ENCODE results near the gene SUN2. TPM values are rescaled to one million over a fixed set of nuclear protein-coding genes. Genes with fewer than 3 reads are reported as not detected.

Gene SUN2
- total and polyA plus RNA-seq, 4 donors, result 95.4 to 495 (median 289) TPM

DNA sequence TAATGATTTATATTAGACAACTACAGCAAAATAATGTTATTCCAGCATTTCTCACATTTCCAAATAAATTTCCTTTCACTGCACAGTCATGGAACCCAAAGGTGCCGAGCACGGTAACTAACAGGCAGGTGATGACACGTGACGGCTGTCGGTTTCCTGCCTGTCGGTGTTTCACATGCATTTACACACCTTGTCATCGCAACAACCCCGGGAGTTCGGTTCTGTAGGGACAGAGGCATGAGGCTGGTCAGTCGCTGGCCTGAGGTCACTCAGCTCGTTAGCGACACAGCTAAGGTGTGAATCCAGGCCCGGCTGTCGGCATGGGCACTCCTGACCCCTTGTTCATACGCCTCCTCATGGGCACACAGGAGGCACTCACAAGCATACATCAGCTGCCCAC, 28.2 kb upstream of the SUN2 start:
- Histone ChIP-seq H3K36me3 (ENCODE audit: control insufficient read depth in 1 of 2, insufficient read depth in 2 of 2, low read length in 1 of 2) (no peaks in the 10 kb centered on the region), H3K4me1 (ENCODE audit: control insufficient read depth in 1 of 2, insufficient read depth in 2 of 2, low read length in 2 of 2) (peaks cover 0 to 12% of the 10 kb centered on the region in 2 donors), H3K27me3 (ENCODE audit: control insufficient read depth in 1 of 2, insufficient read depth in 2 of 2, low read length in 1 of 2) (no peaks in the 10 kb centered on the region), H3K9me3 (ENCODE audit: control insufficient read depth, low read length) (no peaks in the 10 kb centered on the region), H3K4me3 (ENCODE audit: low read length in 2 of 2) (no peak overlapping the region), H3K27ac (ENCODE audit: low read depth in 1 of 2, low read length in 2 of 2) (no peak overlapping the region)
- intact Hi-C loops (cut with DNase I), result loop anchor here in 1 of 2 donors (5.0 kb wide), 1 partner anchor 63 kb away; no protein-coding TSS in a partner anchor
- WGBS, 2 donors, result 95% methylated on average over 15 of the region's 15 CpGs
- no peak for DNase-seq
- no peak for ATAC-seq (ENCODE audit: low FRiP score)

DNA sequence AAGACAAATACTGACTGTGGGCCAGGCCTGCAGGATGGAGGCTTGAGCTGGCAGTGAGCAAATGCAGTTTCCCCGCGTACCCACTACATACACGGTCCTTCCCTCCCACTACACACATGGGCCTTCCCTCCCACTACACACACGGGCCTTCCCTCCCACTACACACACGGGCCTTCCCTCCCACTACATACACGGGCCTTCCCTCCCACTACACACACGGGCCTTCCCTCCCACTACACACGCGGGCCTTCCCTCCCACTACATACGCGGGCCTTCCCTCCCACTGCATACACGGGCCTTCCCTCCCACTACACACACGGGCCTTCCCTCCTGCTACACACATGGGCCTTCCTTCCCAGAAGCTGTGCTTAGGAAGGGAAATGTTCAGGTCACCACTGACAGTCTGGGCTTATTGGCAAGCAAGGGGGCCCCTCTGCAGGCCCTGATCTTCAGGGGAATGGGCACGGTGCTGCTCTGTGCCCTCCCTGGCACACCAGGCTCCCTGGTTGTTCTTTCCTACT, 27.4 kb upstream of the SUN2 start:
- Histone ChIP-seq H3K4me3 (ENCODE audit: low read length in 2 of 2) (no peak overlapping the region), H3K4me1 (ENCODE audit: control insufficient read depth in 1 of 2, insufficient read depth in 2 of 2, low read length in 2 of 2) (peaks cover 0 to 8% of the 10 kb centered on the region in 2 donors), H3K9me3 (ENCODE audit: control insufficient read depth, low read length) (no peaks in the 10 kb centered on the region), H3K27ac (ENCODE audit: low read depth in 1 of 2, low read length in 2 of 2) (no peak overlapping the region), H3K27me3 (ENCODE audit: control insufficient read depth in 1 of 2, insufficient read depth in 2 of 2, low read length in 1 of 2) (no peaks in the 10 kb centered on the region), H3K36me3 (ENCODE audit: control insufficient read depth in 1 of 2, insufficient read depth in 2 of 2, low read length in 1 of 2) (no peaks in the 10 kb centered on the region)
- intact Hi-C loops (cut with DNase I), result loop anchor here in 1 of 2 donors (5.0 kb wide), 1 partner anchor 64 kb away; no protein-coding TSS in a partner anchor
- no peak for ATAC-seq (ENCODE audit: low FRiP score)
- no peak for DNase-seq
- 66 to 67% methylated on average over 14 of the region's 14 CpGs for WGBS, 2 donors

DNA sequence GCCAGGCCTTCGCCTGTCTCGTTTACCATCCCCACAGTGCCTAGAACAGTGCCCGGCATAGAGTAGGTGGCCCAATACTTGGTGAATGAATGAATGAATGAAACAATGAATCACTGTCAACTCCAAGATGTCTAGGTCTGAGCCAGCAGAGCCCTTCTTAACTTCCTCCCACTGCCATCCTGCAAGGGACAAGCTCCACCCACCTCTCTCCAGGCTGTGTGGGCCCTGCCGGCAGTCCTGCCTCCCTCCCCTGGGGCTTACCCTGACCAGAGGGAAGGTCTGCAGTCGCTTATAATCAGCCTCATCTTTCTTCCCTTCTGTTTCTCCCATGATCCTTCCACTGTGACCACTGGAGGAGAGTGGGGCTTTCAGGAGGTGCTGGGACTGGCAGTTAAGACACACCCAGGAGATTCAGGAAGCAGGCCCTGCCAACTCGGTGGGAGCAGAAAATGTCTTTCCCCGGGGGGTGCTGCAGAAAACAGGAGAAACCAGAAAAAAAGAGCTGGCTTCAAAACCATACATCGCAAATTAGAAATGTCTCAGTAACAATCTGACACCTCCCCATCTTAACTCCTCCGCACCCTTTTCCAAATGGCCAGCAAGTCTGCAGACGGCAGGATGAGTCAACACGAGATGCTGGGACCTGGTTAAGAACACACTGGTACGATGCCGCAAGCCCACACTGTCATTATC, 26.8 kb upstream of the SUN2 start:
- intact Hi-C loops (cut with DNase I), result loop anchor here in 1 of 2 donors (5.0 kb wide), 1 partner anchor 65 kb away; no protein-coding TSS in a partner anchor
- Histone ChIP-seq H3K36me3 (ENCODE audit: control insufficient read depth in 1 of 2, insufficient read depth in 2 of 2, low read length in 1 of 2) (no peaks in the 10 kb centered on the region), H3K4me1 (ENCODE audit: control insufficient read depth in 1 of 2, insufficient read depth in 2 of 2, low read length in 2 of 2) (peaks cover 0 to 5% of the 10 kb centered on the region in 2 donors), H3K9me3 (ENCODE audit: control insufficient read depth, low read length) (no peaks in the 10 kb centered on the region), H3K27me3 (ENCODE audit: control insufficient read depth in 1 of 2, insufficient read depth in 2 of 2, low read length in 1 of 2) (no peaks in the 10 kb centered on the region), H3K27ac (ENCODE audit: low read depth in 1 of 2, low read length in 2 of 2) (no peak overlapping the region), H3K4me3 (ENCODE audit: low read length in 2 of 2) (no peak overlapping the region)
- no peak for ATAC-seq (ENCODE audit: low FRiP score)
- 57 to 61% methylated on average over 13 of the region's 13 CpGs for WGBS, 2 donors
- DNase-seq, result no peak

DNA sequence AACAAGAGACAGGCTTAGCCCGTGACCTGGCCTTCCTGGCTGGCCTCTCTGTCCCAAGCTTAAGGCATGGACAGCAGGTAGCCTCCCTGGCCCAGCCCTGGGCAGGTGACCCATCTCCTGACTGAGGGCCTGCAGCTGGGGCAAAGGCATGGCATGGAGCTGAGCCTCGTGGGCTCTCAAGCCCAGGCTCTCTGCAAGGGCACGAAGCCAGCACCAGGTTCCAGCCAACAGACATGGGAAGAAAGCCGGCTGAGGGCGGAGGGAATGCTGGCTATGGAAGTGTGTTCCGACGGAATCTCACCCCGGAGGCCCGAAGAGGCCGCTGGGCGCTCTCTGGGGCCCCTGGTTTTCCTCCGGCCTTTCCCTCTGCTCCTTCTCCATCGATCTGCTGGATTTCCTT, 25.2 kb upstream of the SUN2 start:
- 32 to 53% methylated on average over 10 to 13 of the region's 13 CpGs for WGBS, 2 donors
- Histone ChIP-seq H3K27ac (ENCODE audit: low read depth in 1 of 2, low read length in 2 of 2) (no peak overlapping the region), H3K36me3 (ENCODE audit: control insufficient read depth in 1 of 2, insufficient read depth in 2 of 2, low read length in 1 of 2) (no peaks in the 10 kb centered on the region), H3K4me3 (ENCODE audit: low read length in 2 of 2) (no peak overlapping the region), H3K27me3 (ENCODE audit: control insufficient read depth in 1 of 2, insufficient read depth in 2 of 2, low read length in 1 of 2) (no peaks in the 10 kb centered on the region), H3K9me3 (ENCODE audit: control insufficient read depth, low read length) (no peaks in the 10 kb centered on the region), H3K4me1 (ENCODE audit: control insufficient read depth in 1 of 2, insufficient read depth in 2 of 2, low read length in 2 of 2) (no peaks in the 10 kb centered on the region)
- intact Hi-C loops (cut with DNase I), result loop anchor here in 1 of 2 donors (5.0 kb wide), 1 partner anchor 66 kb away; no protein-coding TSS in a partner anchor
- ATAC-seq (ENCODE audit: low FRiP score), result no peak
- no peak for DNase-seq

DNA sequence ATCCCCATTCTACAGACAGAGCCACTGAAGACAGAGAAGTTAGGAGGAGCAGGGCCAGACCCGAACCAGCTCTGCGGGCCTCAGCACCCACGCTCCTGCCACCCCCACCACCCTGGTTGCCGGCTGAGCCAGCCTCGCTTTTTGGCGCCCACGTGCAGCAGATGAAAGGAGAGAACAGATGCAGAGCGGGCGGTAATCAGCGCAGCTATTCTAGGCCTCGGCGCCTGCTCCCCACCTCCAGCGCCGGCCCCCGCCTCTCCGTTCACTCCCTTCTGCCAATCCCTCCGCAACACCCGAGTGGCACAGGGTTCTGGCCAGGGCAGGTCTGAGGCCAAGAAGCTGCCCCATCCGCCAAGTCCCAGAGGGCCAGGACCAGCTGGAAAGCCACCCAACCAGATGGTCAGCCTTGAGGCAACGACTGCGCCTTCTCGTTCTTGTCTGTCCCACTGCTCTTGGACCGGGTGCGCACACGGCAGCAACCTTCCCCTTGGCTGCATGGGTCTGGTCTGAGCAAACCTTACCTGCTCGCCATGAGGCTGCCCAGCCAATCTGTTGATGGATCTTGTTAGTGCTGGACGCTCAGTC, 21.4 kb upstream of the SUN2 start:
- WGBS, 2 donors, result 90 to 92% methylated on average over 27 of the region's 27 CpGs
- DNase-seq (no peak), ATAC-seq (ENCODE audit: low FRiP score) (no peak)
- Histone ChIP-seq H3K9me3 (ENCODE audit: control insufficient read depth, low read length) (no peaks in the 10 kb centered on the region), H3K4me1 (ENCODE audit: control insufficient read depth in 1 of 2, insufficient read depth in 2 of 2, low read length in 2 of 2) (no peaks in the 10 kb centered on the region), H3K27me3 (ENCODE audit: control insufficient read depth in 1 of 2, insufficient read depth in 2 of 2, low read length in 1 of 2) (no peaks in the 10 kb centered on the region), H3K36me3 (ENCODE audit: control insufficient read depth in 1 of 2, insufficient read depth in 2 of 2, low read length in 1 of 2) (no peaks in the 10 kb centered on the region), H3K27ac (ENCODE audit: low read depth in 1 of 2, low read length in 2 of 2) (no peak overlapping the region), H3K4me3 (ENCODE audit: low read length in 2 of 2) (no peak overlapping the region)
- intact Hi-C loops (cut with DNase I), result loop anchor here in 1 of 2 donors (10.0 kb wide), 2 partner anchors 228 to 348 kb away; no protein-coding TSS in a partner anchor

DNA sequence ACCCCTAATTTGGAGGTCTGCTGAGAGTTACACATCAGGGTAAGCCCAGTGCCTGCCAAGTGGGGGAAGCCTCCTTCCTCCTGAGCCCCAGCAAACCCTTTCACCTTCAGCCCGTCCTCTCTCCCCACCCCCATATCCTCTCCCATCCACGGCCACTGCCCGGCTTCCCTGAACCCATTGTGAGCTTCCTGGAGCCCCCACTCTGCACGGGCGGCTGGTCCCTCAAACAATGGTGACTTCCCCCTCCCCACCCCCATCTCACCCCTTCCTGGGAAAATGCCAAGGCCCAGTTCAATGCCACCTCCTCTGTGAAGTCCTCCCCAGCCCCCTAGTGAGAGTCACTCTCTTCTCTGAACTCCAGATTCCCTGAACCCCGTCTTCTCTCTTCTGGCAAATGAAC, 20.3 kb upstream of the SUN2 start:
- Histone ChIP-seq H3K27ac (ENCODE audit: low read depth in 1 of 2, low read length in 2 of 2) (no peak overlapping the region), H3K4me1 (ENCODE audit: control insufficient read depth in 1 of 2, insufficient read depth in 2 of 2, low read length in 2 of 2) (no peaks in the 10 kb centered on the region), H3K9me3 (ENCODE audit: control insufficient read depth, low read length) (no peaks in the 10 kb centered on the region), H3K4me3 (ENCODE audit: low read length in 2 of 2) (no peak overlapping the region), H3K27me3 (ENCODE audit: control insufficient read depth in 1 of 2, insufficient read depth in 2 of 2, low read length in 1 of 2) (no peaks in the 10 kb centered on the region), H3K36me3 (ENCODE audit: control insufficient read depth in 1 of 2, insufficient read depth in 2 of 2, low read length in 1 of 2) (no peaks in the 10 kb centered on the region)
- ATAC-seq (ENCODE audit: low FRiP score) (no peak), DNase-seq (no peak)
- WGBS, 2 donors, result 77 to 78% methylated on average over 6 of the region's 6 CpGs
- intact Hi-C loops (cut with DNase I), result loop anchor here in 1 of 2 donors (10.0 kb wide), 2 partner anchors 229 to 349 kb away; no protein-coding TSS in a partner anchor

DNA sequence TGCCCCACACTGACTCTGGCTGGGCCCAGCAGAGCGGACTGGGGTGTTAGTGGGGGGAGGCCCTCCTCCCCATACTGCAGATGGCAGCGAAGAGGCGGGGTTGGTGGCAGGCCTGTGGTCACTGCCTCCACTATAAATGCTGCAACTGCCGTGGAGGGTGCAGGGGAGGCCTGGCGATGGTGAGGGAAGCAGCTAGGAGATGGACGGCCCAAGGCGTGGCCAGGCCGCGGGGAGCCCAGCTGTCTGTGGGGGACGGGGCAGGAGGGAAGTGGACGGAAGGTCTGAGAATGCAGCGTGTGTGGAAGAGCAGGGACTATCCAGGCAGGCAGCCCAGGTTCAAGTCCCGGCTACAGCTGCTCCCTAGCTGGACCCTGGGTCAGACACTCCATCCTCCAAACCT, 19.9 kb upstream of the SUN2 start:
- H3K36me3 ChIP-seq (ENCODE audit: control insufficient read depth in 1 of 2, insufficient read depth in 2 of 2, low read length in 1 of 2), result no peaks in the 10 kb centered on the region
- DNase-seq (no peak), ATAC-seq (ENCODE audit: low FRiP score) (no peak)
- no peaks in the 10 kb centered on the region for H3K4me1 ChIP-seq (ENCODE audit: control insufficient read depth in 1 of 2, insufficient read depth in 2 of 2, low read length in 2 of 2)
- no peaks in the 10 kb centered on the region for H3K27me3 ChIP-seq (ENCODE audit: control insufficient read depth in 1 of 2, insufficient read depth in 2 of 2, low read length in 1 of 2)
- H3K4me3 ChIP-seq (ENCODE audit: low read length in 2 of 2), result no peak overlapping the region
- H3K27ac ChIP-seq (ENCODE audit: low read depth in 1 of 2, low read length in 2 of 2), result no peak overlapping the region
- intact Hi-C loops (cut with DNase I), result loop anchor here in 1 of 2 donors (10.0 kb wide), 2 partner anchors 229 to 349 kb away; no protein-coding TSS in a partner anchor
- H3K9me3 ChIP-seq (ENCODE audit: control insufficient read depth, low read length), result no peaks in the 10 kb centered on the region
- 84 to 87% methylated on average over 13 of the region's 13 CpGs for WGBS, 2 donors

DNA sequence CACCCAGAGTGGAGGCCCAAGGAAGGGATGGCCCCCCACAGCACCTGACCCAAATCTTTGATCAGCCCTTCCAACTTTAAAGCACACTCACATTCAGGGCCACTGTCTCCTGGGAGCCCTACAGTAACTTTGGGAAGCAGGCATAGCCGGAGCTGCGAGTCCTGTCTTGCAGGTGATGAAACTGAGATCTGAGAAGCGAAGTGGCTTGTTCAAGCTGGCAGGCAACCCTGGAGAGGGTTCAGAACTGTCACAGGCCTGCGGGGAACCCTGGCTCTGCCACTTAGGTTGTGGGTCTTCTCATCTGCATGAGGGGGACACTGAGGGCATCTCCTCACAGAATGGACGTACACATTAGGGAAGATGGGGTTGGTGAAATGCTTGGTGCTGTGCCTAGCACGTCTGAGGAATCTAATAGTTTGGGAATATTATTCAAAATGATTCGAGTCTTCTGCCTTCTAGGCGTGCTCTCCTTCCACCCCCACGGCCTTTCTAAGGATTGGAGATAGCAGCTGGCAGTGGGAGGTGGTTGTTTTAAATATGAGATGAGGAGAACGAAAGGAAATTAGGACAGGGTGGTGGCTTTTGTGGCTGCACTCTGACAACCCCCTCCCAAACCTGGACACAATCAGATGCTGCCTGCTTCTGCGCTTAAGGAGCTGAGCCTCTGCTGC, 18.8 kb upstream of the SUN2 start:
- Histone ChIP-seq H3K9me3 (ENCODE audit: control insufficient read depth, low read length) (no peaks in the 10 kb centered on the region), H3K4me1 (ENCODE audit: control insufficient read depth in 1 of 2, insufficient read depth in 2 of 2, low read length in 2 of 2) (no peaks in the 10 kb centered on the region), H3K27ac (ENCODE audit: low read depth in 1 of 2, low read length in 2 of 2) (no peak overlapping the region), H3K27me3 (ENCODE audit: control insufficient read depth in 1 of 2, insufficient read depth in 2 of 2, low read length in 1 of 2) (no peaks in the 10 kb centered on the region), H3K4me3 (ENCODE audit: low read length in 2 of 2) (no peak overlapping the region), H3K36me3 (ENCODE audit: control insufficient read depth in 1 of 2, insufficient read depth in 2 of 2, low read length in 1 of 2) (no peaks in the 10 kb centered on the region)
- intact Hi-C loops (cut with DNase I), result loop anchor here in 1 of 2 donors (5.0 to 10.0 kb wide), 3 partner anchors 68 to 350 kb away; partner anchors contain the start of gene NPTXR
- 81 to 84% methylated on average over 11 of the region's 11 CpGs for WGBS, 2 donors
- no peak for ATAC-seq (ENCODE audit: low FRiP score)
- no peak for DNase-seq

Measured in aorta (tissue), 5 donors.